Measurements from ENCODE around the gene RILPL2.
"Not testable (repeated sequence)": the region's sequence is repeated elsewhere in the genome, so short reads cannot be mapped to it uniquely, and the experiment has no call there.

The RILPL2 gene

GRCh38 chr12:123449856-123450255 is 13.4 kb upstream of the RILPL2 start:
- DNase-seq (ENCODE audit: low read depth in 2 of 2), result no peak

- no peak for DNase-seq (ENCODE audit: low read depth in 2 of 2)
Measured at GRCh38 chr12:123449249-123449733, 12.8 kb upstream of the RILPL2 start.

DNA sequence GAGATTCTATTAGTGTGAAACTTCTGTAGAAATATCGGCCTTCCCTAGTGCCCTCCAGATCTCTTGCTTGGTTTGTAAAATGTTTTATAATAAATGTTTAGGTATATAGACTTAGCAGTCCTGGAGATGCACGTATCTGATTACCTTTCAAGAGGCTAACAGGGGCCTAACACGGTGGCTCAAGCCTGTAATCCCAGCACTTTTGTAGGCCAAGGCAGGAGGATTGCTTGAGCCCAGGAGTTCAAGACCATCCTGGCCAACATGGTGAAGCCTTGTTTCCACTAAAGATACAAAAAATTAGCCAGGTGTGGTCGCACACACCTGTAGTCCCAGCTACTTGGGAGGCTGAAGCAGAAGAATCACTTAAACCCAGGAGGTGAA is 9.8 kb upstream of the RILPL2 start:
- no peak for DNase-seq (ENCODE audit: low read depth in 2 of 2)

DNA sequence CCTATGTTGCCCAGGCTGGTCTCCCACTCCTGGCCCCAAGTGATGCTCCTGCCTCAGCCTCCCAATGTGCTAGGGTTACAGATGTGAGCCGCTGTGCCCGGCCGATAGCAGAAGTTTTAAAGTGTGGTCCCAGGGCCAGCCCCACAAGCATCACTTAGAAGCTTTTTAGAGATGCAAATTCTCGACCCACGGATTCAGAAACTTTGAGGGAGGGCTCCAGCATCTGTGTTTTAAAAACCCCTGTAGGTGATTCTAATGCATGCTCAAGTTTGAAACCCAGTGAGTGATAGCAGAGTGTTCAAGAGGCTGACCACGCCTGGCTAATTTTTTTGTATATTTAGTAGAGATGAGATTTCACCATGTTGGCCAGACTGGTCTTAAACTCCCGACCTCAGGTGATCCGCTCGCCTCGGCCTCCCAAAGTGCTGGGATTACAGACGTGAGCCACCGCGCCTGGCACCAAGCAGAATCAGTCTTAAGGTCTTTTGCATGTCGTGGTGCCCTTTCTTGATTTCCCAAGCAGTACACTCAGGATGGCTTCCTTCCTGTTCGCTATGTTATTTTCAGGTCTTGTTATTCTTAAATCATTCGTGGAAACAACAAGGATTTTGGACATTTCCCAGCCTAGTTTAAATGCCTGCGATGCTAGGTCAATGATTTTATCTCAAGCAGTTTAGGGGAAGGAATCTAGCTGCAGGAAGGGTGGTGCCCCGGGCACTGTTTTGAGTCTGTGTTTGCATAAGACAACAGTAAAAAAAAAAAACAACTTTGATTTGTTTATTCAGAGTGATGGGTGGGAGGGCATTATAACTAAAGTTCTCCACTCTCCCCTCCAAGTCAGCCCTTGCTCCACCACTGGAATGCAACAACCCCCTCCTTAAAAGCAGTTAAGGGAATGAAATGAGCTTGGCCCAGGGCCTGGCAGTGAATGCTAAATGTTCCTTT is 9.2 kb upstream of the RILPL2 start:
- DNase-seq (ENCODE audit: low read depth in 2 of 2), result no peak

DNA sequence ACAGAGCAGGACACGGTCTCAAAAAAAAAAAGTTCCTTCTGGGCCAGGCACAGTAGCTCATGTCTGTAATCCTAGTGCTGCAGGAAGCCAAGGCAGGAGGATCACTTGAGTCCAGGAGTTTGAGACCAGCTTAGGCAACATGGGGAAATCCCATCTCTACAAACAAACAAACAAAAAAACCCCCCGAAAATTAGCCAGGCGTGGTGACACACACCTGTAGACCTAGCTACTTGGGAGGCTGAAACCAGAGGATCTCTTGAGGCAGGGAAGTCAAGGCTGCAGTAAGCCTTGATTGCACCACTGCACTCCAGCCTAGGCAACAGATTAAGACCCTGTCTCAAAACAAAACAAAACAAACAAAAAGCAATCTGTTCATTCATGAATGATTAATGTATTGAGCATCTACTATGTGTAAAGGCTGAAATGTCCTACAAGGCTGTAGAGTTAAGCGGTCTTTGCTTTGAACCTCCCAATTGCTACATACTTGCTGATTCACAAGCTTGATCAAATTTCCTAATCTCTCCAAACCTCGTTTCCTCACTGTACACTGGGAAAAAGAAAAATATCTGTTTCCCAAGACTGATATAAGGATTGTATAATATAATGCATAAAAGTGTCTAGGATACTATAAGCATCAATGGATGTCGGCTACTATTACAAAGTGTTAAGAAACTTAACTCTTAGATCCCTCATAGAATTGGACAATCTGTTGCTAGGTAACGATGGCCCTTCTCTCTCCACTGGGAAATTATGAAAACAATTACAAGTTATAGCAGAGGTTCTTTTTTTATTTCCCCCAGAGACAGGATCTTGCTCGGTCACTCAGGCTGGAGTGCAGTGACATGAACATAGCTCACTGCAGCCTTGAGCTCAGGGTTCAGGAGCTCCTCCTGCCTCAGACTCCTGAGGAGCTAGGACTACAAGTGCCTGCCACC is 7.9 kb upstream of the RILPL2 start:
- DNase-seq (ENCODE audit: low read depth in 2 of 2), result no peak

DNA sequence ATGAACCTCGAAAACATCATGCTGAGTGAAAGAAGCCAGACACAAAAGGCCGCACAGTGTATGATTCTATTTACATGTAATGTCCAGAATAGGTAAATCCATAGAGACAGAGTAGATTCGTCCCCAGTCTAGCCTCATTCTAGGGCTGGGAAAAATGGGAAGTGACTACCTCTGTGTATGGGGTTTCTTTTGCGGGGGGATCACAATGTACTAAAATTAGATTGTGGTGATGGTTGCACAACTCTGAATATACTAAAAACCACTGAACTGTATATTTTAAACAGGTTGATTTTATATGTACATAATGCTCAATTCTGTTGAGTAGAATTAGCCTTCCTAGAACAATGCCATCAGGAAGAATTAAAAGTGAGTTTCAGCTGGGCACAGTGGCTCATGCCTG is 6.3 kb upstream of the RILPL2 start:
- DNase-seq (ENCODE audit: low read depth in 2 of 2), result no peak

- no peak for DNase-seq (ENCODE audit: low read depth in 2 of 2)
Measured at GRCh38 chr12:123441523-123442164, 5.2 kb upstream of the RILPL2 start.

DNA sequence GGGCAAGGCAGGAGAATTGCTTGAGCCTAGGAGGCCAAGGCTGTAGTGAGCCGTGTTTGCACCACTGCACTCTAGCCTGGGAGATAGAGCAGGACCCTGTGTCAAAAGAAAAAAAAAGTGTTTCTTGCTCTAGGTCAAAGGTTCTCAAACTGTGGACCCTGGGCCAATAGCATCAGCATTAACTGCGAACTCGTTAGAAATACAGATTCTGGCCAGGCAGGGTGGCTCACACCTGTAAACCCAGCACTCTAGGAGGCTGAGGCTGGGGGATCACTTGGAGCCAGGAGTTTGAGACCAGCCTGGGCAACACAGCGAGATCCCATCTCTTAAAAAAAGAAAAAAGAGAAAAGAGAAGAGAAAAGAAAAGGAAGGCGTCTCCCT is 858 bp downstream of the RILPL2 start:
- DNase-seq (ENCODE audit: low read depth in 2 of 2), result no peak

DNA sequence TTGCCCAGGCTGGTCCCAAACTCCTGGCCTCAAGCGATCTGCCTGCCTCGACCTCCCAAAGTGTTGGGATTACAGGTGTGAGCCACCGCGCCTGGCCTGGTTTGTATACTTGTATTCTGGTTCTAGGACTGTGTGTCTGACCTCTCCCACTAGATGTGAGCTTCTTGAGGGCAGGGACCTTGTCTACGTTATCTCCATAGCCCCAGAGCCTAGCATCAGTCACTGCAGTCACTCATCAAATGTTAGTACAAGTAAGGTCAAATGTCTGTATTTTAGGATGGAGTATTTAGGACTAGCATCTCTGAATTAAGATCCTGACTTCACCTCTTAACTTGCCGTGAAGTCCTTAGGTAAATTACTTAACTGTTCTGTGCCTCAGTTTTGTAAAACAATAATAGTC is 2.9 kb downstream of the RILPL2 start:
- DNase-seq (ENCODE audit: low read depth in 2 of 2), result no peak

DNA sequence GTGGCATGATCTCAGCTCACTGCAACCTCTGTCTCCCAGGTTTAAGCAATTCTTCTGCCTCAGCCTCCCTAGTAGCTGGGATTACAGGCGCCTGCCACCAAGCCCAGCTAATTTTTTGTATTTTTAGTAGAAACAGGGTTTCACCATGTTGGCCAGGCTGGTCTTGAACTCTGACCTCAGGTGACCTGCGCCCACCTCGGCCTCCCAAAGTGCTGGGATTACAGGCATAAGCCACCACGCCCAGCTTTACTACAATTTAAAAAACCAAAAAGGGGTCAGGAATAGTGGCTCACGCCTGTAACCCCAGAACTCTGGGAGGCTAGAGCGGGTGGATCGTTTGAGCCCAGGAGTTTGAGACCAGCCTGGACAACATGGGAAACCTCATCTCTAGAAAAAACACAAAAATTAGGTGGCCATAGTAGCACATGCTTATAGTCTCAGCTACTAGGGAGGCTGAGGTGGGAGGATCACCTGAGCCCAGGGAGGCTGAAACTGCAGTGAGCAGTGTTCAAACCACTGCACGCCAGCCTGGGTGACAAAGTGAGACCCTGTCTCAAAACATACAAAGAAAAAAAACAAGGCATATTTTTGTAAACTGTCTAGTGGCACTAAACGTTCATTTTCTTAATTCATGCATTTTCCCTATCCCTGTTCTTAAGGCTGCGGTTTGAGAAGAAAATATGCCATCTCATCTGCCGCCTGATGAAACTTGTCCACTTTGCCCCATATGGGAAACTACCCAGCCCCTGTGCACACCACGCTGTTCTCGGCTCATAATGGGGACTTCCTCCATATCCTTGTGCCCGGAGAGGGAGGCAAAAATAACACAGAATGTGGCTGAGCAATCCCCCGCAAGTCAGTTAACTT is 4.3 kb downstream of the RILPL2 start:
- DNase-seq (ENCODE audit: low read depth in 2 of 2), result peak in 1 of 2 donors; percentile 10

- DNase-seq (ENCODE audit: low read depth in 2 of 2), result not testable (repeated sequence)
Measured at GRCh38 chr12:123429101-123429500, 7.4 kb downstream of the RILPL2 start.

- DNase-seq (ENCODE audit: low read depth in 2 of 2), result no peak
Measured at GRCh38 chr12:123428591-123428990, 7.9 kb downstream of the RILPL2 start.

GRCh38 chr12:123427036-123427769 is 9.3 kb downstream of the RILPL2 start:
- peak in 1 of 2 donors; percentile 4 for DNase-seq (ENCODE audit: low read depth in 2 of 2)

DNA sequence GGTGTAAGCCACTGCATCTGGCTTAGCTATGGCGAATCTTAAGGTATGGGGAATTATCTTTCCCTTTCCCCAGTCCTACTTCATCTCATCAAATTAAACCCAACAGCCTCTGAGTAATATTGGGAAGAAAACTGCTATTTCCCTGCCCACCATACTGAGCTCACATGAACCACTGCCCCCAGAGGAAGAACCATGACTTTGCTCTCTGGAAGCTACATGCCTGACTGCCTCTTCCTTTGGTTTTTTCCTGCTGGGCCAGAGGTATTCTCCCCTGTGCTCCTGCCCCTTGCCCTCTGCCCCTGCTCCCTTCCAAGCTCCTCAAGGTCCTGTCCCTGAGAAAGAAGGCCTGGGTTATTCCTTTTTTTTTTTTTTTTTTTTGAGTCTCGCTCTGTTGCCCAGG is 15.2 kb downstream of the RILPL2 start:
- DNase-seq (ENCODE audit: low read depth in 2 of 2), result no peak

GRCh38 chr12:123410041-123410412 is 26.5 kb downstream of the RILPL2 start:
- DNase-seq (ENCODE audit: low read depth in 2 of 2), result no peak

GRCh38 chr12:123409284-123410040 is 27.0 kb downstream of the RILPL2 start:
- not testable (repeated sequence) for DNase-seq (ENCODE audit: low read depth in 2 of 2)

- DNase-seq (ENCODE audit: low read depth in 2 of 2), result not testable (repeated sequence)
Measured at GRCh38 chr12:123408619-123409018, 27.9 kb downstream of the RILPL2 start.

- DNase-seq (ENCODE audit: low read depth in 2 of 2), result not testable (repeated sequence)
Measured at GRCh38 chr12:123407934-123408333, 28.6 kb downstream of the RILPL2 start.

- DNase-seq (ENCODE audit: low read depth in 2 of 2), result not testable (repeated sequence)
Measured at GRCh38 chr12:123407269-123407668, 29.2 kb downstream of the RILPL2 start.

All from stimulated activated CD8-positive, alpha-beta memory T cell treated with anti-CD3 and anti-CD28 coated beads, Interleukin-7, amount 100 ng/mL, for 4 hours (primary cell).